ENCODE data around the gene BICRA.

BICRA gene

DNA sequence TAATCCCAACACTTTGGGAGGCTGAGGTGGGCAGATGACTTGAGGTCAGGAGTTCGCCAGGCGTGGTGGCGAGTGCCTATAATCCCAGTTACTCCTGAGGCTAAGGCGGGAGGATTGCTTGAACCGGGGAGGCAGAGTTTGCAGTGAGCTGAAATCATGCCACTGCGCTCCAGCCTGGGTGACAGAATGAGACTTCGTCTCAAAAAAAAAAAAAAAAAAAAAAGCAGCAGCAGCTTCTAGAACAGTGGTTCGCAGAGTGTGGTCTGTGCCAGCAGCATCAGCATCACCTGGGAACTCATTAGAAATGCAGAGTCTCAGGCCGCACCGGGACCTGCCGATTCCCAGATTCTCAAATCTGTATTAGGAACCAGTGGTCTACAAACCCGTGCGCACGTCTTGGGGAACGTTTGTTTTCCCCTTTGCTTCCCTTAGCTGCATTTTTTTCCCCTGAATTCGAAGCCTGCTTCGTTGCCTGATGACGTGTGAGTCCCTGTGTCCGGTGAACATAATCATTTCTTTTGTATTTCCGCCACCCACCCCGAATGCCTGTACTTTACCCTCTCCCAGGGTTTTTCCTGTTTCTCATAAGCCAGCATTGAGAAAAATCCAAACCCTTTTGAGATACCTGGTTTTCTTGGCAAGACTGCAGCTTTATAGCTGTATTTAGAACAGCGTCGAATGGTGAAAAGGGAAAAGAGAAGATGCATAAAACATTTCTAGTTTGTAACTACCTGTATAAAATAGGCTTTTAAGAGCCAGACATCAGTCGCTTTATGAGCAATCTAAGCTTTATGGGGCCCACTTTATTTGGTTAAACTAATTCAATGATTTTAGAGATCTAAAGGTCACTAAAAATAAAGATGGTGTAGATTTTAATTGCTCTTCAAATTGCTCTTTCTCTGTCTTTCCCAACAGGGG lies 49.8 kb downstream of the BICRA start:
- Histone ChIP-seq H3K27ac (ENCODE audit: low read depth, low read length, poor library complexity, severe bottlenecking) (no peak overlapping the region), H3K9ac (ENCODE audit: low read length) (no peak overlapping the region), H3K36me3 (ENCODE audit: insufficient read depth, low read length) (peaks cover 4% of the 10 kb centered on the region; the same call in 1 of the 2 replicates), H3F3A (ENCODE audit: insufficient read depth, low read length) (no peaks in the 10 kb centered on the region), H3K4me2 (ENCODE audit: low read length) (no peak overlapping the region), H2AFZ (ENCODE audit: low read length) (no peak overlapping the region), H3K79me2 (ENCODE audit: insufficient read depth, low read length) (peaks cover 5% of the 10 kb centered on the region; the same call in 1 of the 2 replicates), H4K20me1 (ENCODE audit: insufficient read depth, low read length) (no peaks in the 10 kb centered on the region), H3K4me1 (ENCODE audit: insufficient read depth, low read length, severe bottlenecking) (no peaks in the 10 kb centered on the region), H3K27me3 (ENCODE audit: insufficient read depth, low read length) (no peaks in the 10 kb centered on the region), H3K9me3 (ENCODE audit: low read length) (no peaks in the 10 kb centered on the region), H3K4me3 (ENCODE audit: low read depth, low read length, poor library complexity, severe bottlenecking) (no peak overlapping the region), H3K9me2 (ENCODE audit: low read depth, low read length) (no peaks in the 10 kb centered on the region)
- TF ChIP-seq, protein P1, sequence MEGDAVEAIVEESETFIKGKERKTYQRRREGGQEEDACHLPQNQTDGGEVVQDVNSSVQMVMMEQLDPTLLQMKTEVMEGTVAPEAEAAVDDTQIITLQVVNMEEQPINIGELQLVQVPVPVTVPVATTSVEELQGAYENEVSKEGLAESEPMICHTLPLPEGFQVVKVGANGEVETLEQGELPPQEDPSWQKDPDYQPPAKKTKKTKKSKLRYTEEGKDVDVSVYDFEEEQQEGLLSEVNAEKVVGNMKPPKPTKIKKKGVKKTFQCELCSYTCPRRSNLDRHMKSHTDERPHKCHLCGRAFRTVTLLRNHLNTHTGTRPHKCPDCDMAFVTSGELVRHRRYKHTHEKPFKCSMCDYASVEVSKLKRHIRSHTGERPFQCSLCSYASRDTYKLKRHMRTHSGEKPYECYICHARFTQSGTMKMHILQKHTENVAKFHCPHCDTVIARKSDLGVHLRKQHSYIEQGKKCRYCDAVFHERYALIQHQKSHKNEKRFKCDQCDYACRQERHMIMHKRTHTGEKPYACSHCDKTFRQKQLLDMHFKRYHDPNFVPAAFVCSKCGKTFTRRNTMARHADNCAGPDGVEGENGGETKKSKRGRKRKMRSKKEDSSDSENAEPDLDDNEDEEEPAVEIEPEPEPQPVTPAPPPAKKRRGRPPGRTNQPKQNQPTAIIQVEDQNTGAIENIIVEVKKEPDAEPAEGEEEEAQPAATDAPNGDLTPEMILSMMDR (IDR thresholded peaks at IDR 0.05; ENCODE audit: low read length): no peak
- no peak for TF ChIP-seq EZH2 (IDR thresholded peaks at IDR 0.05; ENCODE audit: borderline replicate concordance, low read length)

DNA sequence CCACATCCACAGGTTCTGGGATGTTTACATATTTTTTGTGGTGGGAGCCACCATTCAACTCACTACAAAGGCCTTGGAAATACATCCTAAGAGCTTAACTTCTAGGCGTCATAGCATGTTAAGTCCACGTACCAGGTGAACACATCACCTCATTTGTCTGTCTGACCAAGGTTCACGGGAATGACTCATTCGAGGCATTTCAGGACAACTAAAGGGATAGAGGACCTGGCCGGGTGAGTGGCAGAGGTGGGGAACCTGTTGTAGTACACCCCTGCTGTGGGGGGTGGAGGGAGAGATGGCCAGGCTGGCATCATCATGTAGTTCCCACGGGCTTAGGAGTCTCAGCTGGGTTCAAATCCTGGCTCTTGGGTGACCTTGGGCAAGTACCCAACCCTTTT lies 51.5 kb downstream of the BICRA start:
- H3K27ac ChIP-seq (ENCODE audit: low read depth, low read length, poor library complexity, severe bottlenecking): no peak overlapping the region
- H3K4me3 ChIP-seq (ENCODE audit: low read depth, low read length, poor library complexity, severe bottlenecking): no peak overlapping the region
- H3F3A ChIP-seq (ENCODE audit: insufficient read depth, low read length): no peaks in the 10 kb centered on the region
- no peaks in the 10 kb centered on the region for H4K20me1 ChIP-seq (ENCODE audit: insufficient read depth, low read length)
- H3K27me3 ChIP-seq (ENCODE audit: insufficient read depth, low read length): no peaks in the 10 kb centered on the region
- no peak overlapping the region for H3K9ac ChIP-seq (ENCODE audit: low read length)
- H3K4me2 ChIP-seq (ENCODE audit: low read length): no peak overlapping the region
- TF ChIP-seq, protein P1 (IDR thresholded peaks at IDR 0.05; ENCODE audit: low read length): no peak
- H2AFZ ChIP-seq (ENCODE audit: low read length): no peak overlapping the region
- H3K9me3 ChIP-seq (ENCODE audit: low read length): no peaks in the 10 kb centered on the region
- H3K4me1 ChIP-seq (ENCODE audit: insufficient read depth, low read length, severe bottlenecking): no peaks in the 10 kb centered on the region
- no peaks in the 10 kb centered on the region for H3K79me2 ChIP-seq (ENCODE audit: insufficient read depth, low read length)
- no peaks in the 10 kb centered on the region for H3K9me2 ChIP-seq (ENCODE audit: low read depth, low read length)
- no peaks in the 10 kb centered on the region; the same call in 1 of the 2 replicates for H3K36me3 ChIP-seq (ENCODE audit: insufficient read depth, low read length)

DNA sequence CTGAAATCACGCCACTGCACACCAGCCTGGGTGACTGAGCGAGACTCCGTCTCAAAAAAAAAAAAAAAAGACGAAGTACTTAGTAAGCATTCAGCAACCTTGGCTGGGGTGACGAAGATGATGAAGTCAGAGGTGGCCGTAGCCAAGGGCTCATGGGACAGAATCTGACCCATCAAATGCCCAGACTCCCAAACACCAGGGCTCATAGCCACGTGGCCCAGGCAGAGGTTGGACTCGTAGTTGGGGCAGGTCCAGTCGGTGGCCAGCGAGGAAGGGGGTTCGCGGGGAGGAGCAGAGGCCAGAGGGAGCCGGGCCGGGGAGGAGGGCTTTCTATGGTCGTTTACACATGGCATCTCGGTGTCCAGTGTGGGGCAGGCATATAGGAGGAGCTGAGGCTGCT lies 52.2 kb downstream of the BICRA start:
- Histone ChIP-seq H3K27ac (ENCODE audit: low read depth, low read length, poor library complexity, severe bottlenecking) (no peak overlapping the region), H3K4me2 (ENCODE audit: low read length) (no peak overlapping the region), H3K4me3 (ENCODE audit: low read depth, low read length, poor library complexity, severe bottlenecking) (no peak overlapping the region), H3K79me2 (ENCODE audit: insufficient read depth, low read length) (no peaks in the 10 kb centered on the region), H4K20me1 (ENCODE audit: insufficient read depth, low read length) (no peaks in the 10 kb centered on the region), H3K9me2 (ENCODE audit: low read depth, low read length) (no peaks in the 10 kb centered on the region), H3K9ac (ENCODE audit: low read length) (no peak overlapping the region), H3F3A (ENCODE audit: insufficient read depth, low read length) (no peaks in the 10 kb centered on the region), H3K27me3 (ENCODE audit: insufficient read depth, low read length) (no peaks in the 10 kb centered on the region), H2AFZ (ENCODE audit: low read length) (no peak overlapping the region), H3K36me3 (ENCODE audit: insufficient read depth, low read length) (no peaks in the 10 kb centered on the region; the same call in 1 of the 2 replicates), H3K9me3 (ENCODE audit: low read length) (no peaks in the 10 kb centered on the region), H3K4me1 (ENCODE audit: insufficient read depth, low read length, severe bottlenecking) (no peaks in the 10 kb centered on the region)
- TF ChIP-seq EZH2 (IDR thresholded peaks at IDR 0.05; ENCODE audit: borderline replicate concordance, low read length): no peak
- TF ChIP-seq, protein P1 (IDR thresholded peaks at IDR 0.05; ENCODE audit: low read length): no peak
